GM19328 (cell line): ENCODE results near the gene LY6G5C.

ENCODE experiments used
- ATAC-seq: cut with Tn5 transposase; IDR thresholded peaks from one replicate; pipeline ENCODE4 v1.9.1; 2021; ENCODE audit warnings: mild to moderate bottlenecking, moderate library complexity; ENCODE audit not compliant: unreplicated experiment

LY6G5C gene

DNA sequence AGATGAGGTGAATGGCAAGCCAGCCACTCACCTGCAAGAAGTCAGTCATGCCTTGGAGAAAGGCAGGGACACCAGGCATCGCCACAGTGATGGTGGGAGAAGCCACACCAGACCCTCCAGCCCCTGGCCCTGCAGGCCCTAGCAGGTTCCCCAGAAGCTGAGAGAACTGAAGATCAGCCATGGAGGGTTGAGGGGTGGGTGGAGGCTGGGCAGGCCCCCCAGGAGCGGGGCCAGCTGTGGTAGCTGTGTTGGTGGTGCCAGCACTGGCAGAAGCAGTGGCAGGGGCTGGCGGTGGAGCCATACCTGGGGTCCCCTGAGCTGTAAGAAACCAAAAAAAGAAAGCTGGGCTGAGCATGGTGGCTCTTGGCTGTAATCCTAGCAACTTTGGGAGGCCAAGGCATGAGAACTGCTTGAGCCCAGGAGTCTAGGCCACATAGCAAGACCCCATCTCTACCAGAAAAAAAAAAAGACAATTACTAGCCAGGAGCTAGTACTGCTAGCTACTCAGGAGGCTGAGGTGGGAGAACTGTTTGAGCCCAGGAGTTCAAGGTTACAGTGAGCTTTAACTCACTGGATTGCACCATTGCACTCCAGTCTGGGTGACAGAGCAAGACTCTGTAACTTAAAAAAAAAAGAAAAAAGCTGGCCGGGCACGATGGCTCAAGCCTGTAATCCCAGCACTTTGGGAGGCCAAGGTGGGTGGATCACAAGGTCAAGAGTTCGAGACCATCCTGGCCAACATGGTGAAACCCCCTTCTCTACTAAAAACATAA lies 37.9 kb downstream of the LY6G5C start:
- no peak for ATAC-seq

DNA sequence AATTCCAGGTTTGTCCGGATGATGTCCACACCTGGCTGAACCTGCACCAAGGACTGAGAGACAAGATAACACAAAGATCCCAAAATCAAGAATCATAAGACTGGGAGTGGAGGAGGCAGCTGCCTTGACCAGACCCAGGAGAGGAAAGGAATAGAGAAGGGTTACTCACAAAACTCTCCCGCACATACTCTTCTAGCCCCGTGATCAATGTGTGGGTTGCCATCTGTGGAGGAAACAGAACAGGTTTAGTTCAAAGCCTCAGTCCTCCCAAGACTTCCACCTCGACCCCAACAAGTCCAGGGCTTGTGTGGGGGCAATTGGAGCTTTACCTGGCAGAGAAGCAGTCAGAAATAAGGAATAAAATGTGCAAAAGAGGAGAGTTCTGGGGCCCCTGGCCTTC lies 39.5 kb downstream of the LY6G5C start:
- ATAC-seq = no peak

DNA sequence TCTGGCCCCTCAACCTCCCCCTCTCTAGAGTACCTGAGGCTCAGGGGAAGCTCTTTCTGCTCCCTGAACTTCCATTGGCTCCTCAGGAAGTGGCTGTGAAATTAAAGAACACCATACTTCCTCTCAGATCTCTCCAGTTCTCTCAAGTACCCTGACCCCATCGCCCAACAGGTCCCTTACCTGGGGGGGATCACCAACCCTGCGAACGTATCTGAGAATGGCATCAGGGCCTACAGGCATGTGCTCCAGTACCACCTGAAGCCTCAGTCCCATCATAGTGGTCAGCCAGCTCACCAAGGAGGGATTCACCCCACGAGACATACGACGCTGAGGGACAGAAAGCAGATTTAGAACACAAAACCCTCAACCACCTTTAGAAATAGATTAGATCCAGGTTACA lies 40.3 kb downstream of the LY6G5C start:
- ATAC-seq = no peak

DNA sequence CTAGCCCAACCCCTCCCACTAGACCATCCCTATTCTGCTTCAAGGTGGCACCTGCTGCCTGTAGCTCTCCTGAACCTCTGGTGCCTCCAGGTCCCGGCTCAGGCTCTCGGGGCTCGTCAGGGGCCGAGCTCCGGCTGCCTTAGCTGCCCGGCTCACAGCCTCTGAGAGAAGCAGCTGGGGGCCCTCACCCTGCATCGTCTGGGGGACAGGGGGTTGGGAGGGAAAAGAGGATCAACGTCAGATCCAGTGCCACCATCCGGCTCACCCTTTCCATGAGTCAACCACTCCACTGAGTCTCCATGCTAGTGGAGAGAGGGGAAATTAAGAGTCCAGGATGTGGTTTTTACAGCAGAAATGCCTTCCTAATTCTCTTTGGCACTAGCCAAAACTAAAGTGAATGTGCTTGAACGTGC lies 41.4 kb downstream of the LY6G5C start:
- no peak for ATAC-seq

DNA sequence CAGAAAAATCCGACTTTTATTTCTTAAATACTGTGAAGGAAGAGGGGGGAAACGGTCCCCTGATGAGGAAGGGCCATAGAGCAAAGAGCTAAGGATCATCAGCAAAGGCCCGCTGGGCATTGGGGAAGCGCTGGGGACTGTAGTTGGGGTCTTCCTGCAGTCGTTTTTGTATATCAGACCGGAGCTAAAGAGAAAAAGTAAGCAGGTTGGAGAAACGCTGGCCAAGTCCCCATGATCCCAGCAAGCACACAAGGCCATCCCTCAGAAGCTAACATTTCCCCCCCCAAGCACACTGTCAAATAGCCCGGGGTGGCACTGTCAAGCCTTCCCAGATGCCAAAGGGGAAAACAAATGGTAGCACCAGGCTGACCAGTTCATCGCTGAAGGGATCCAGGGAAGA lies 41.8 kb downstream of the LY6G5C start:
- ATAC-seq = no peak

DNA sequence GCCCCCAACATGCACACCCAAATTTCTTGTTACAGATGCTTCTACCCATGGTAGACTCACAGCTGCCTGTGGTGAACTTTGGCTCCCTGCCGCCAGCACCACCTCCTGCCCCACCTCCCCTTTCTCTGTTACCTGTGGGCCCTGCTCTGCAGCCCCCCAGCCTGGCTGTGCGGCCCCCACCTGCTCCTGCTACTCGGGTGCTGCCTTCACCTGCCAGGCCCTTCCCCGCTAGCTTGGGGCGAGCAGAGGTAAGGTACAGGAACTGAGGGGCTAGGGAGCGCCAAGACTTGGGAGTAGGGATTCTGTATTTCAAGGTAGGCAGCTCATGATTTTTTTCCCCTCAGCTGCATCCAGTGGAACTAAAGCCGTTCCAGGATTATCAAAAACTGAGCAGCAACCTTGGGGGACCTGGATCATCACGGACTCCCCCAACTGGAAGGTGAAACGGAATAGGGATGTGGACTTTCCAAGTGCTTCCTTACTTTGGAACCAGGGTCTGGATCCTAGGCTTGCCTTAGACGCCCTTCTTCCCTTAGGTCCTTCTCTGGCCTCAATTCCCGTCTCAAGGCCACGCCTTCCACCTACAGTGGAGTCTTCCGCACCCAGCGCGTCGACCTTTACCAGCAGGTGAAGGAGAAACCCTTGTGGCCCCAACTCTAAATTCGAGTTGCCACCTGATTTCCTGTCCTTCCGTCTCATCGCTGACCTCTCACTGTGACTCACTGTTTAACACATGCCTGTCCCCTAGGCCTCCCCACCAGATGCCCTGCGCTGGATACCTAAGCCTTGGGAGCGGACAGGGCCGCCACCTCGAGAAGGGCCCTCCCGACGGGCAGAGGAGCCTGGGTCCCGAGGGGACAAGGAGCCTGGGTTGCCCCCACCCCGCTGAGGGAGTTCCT lies 43.9 kb downstream of the LY6G5C start:
- ATAC-seq = no peak

DNA sequence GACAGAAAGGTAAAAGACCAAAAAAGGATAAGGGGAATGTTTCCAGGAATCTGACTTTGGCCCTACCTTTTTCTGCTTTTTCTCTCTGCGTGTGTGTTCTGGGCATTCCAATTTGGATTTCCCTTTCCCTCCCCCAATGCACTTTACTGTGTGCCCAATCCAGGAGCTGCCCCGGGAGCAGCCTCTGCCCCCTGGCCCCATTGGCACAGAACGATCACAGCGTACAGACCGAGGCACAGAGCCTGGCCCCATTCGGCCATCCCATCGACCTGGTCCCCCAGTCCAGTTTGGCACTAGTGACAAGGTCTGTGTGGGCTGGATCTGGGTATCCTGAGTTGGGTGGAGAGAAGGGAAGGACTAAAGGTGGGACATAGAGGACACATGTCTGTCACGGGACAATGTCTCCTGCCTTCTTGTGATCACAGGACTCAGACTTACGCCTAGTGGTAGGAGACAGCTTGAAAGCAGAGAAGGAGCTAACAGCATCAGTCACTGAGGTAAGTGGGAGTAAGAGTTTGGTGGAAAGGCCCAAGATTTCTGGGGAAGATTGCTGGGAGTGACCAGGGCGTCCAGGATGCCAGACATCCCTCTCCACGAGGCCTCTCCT lies 45.8 kb downstream of the LY6G5C start:
- ATAC-seq = no peak

DNA sequence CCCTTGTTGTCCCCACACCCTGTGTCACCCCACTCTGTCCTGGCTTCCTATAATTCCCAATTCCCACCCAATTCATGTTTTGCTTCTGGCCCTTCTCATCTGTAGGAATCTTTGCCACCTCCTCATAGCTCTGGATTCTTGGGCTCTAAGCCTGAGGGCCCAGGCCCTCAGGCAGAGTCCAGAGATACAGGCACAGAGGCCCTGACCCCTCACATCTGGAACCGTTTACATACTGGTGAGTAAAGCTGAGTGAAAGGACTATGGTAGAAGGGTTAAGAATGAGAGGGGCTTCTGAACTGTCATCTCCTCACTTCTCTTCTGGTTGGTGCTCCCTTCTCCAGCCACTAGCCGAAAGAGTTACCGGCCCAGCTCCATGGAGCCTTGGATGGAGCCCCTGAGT lies 46.7 kb downstream of the LY6G5C start:
- no peak for ATAC-seq

DNA sequence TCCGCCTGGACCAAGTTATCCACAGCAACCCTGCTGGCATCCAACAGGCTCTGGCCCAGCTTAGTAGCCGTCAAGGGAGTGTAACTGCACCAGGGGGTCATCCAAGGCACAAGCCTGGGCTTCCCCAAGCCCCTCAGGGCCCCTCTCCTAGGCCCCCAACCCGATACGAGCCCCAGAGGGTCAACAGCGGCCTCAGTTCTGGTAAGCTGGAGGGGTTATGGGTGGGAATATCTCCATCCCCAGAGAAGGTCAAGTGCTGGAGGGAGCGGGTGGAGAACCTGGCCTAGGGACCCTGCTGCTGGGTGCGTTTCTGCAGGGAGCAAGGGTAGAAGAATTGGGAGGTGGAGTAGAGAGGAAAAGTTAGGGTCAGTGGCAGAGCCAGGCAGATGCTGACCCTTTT lies 47.4 kb downstream of the LY6G5C start:
- ATAC-seq = no peak

DNA sequence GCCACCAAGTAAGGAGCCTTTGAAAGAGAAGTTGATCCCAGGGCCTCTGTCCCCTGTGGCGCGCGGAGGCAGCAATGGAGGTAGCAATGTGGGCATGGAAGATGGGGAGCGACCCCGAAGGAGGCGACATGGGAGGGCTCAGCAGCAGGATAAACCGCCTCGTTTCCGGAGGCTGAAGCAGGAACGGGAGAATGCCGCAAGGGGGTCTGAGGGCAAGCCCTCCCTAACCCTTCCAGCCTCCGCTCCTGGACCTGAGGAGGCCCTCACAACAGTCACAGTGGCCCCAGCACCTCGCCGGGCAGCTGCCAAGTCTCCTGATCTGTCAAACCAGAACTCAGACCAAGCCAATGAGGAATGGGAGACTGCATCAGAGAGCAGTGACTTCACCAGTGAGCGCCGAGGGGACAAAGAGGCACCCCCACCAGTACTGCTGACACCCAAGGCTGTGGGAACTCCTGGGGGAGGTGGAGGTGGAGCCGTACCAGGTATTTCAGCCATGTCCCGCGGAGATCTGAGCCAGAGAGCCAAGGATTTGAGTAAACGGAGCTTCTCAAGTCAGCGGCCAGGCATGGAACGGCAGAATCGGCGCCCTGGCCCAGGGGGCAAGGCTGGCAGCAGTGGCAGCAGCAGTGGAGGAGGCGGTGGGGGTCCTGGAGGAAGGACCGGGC lies 48.5 kb downstream of the LY6G5C start:
- no peak for ATAC-seq

DNA sequence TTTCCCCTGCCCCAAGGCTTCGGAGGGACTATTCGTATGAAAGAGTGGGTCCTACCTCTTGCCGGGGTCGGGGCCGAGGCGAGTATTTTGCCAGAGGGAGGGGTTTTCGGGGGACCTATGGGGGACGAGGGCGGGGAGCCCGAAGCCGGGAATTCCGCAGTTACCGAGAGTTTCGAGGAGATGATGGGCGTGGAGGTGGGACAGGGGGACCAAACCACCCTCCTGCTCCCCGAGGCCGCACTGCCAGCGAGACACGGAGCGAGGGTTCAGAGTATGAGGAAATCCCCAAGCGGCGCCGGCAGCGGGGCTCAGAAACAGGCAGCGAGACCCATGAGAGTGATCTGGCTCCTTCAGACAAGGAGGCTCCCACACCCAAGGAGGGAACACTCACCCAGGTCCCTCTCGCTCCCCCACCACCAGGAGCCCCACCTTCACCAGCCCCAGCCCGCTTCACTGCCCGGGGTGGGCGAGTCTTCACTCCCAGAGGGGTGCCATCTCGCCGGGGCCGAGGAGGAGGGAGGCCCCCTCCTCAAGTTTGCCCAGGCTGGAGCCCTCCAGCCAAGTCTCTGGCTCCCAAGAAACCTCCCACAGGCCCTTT lies 49.1 kb downstream of the LY6G5C start:
- no peak for ATAC-seq

DNA sequence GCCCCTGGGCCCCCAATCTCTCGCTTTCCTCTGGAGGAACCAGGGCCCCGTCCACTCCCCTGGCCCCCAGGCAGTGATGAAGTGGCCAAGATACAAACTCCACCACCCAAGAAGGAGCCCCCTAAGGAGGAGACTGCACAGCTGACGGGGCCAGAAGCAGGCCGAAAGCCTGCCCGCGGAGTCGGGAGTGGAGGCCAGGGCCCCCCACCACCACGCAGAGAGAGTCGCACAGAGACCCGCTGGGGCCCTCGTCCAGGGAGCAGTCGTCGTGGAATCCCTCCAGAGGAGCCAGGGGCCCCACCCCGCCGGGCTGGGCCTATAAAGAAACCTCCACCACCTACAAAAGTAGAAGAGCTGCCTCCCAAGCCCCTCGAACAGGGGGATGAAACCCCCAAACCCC lies 49.7 kb downstream of the LY6G5C start:
- no peak for ATAC-seq

DNA sequence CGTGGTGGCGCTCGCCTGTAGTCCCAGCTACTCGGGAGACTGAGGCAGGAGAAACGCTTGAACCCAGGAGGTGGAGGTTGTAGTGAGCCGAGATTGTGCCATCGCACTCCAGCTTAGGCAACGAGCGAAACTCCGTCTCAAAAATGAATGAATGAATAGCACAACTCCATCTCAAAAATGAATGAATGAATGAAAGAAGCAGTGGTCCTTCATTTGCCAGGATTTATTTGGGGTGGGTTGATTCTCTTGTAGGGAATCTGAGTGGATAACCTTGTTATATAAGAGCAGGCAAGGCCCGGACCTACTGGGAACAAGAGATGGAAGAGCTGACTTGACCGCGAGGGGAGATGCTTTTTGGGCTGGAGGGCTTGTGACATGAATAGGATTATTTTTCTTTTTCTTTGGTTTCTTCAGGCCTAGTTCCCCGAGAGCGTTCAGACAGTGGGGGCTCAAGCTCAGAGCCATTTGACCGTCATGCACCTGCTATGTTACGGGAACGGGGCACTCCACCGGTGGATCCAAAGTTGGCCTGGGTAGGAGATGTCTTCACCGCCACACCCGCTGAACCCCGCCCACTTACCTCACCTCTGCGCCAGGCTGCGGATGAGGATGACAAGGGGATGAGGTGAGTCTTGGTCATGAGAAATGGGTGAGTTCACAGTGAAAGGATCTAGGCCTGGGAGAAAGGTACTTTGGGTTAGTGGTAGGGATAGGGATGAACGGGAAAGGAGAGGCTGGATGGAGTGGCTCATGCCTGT lies 50.5 kb downstream of the LY6G5C start:
- no peak for ATAC-seq

DNA sequence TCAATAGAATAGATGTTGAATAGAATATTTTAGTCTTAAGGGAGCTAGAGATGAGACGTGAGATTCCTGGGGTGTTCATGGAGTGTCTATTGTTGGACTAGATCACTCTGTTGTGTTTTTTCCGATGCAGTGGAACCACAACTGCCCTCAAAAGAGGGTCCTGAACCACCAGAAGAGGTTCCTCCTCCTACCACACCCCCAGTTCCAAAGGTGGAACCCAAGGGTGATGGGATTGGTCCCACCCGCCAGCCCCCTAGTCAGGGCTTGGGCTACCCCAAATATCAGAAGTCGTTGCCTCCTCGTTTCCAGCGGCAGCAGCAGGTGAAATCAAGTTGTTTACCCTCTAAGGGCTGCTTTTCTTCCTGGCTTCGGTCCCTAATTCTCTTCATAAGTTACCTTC lies 51.9 kb downstream of the LY6G5C start:
- no peak for ATAC-seq

DNA sequence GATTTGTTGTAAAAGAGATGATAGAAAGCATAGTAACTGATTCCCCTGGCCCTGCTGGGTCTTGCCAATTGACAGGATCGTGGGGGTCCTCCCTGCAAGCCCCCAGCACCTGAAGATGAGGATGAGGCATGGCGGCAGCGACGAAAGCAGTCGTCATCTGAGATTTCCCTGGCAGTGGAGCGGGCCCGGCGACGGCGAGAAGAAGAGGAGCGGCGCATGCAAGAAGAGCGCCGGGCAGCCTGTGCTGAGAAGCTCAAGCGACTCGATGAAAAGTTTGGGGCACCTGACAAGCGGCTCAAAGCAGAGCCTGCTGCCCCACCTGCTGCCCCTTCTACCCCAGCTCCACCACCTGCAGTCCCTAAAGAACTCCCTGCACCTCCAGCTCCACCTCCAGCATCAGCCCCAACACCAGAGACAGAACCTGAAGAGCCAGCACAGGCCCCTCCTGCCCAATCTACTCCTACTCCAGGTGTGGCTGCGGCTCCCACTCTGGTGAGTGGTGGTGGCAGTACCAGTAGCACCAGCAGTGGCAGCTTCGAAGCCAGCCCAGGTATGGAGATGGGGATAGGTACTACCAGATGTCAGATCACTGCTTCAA lies 53.1 kb downstream of the LY6G5C start:
- no peak for ATAC-seq

DNA sequence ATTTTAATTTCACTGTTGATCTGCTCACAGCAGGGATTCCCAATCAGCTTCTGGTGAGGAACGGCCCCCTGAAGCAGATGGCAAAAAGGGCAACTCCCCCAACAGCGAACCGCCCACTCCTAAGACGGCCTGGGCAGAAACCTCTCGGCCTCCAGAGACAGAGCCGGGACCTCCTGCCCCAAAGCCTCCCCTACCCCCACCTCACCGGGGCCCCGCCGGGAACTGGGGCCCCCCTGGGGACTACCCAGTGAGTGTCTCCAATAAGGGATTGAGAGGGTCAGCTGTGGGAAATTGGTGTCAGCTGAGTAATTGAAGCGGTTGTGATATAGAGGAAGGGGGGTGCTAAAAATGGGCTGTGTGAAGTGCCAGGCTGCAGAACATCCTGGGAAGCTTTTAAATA lies 53.9 kb downstream of the LY6G5C start:
- ATAC-seq = no peak
